Activated CD8-positive, alpha-beta T cell treated with anti-CD3 and anti-CD28 coated beads for 36 hours (primary cell): ENCODE results near the gene WWC1. TPM values are rescaled to one million over a fixed set of nuclear protein-coding genes. Genes with fewer than 3 reads are reported as not detected.

Experiments used
- ATAC-seq: fragments of 200-7000 bp; cut with Tn5 transposase; one replicate; pipeline ENCODE4 v1.10.0; 2021; ENCODE audit warnings: mild to moderate bottlenecking, moderate library complexity
- CTCF ChIA-PET: fragments of 350-600 bp; sonication (Branson Sonifier 250); formaldehyde crosslinking; loops from one replicate; lab custom pipeline; 2021; ENCODE audit warnings: antibody characterized with exemption; lab: Charles Lee
- POLR2A ChIA-PET: fragments of 350-600 bp; sonication (Branson Sonifier 250); formaldehyde crosslinking; loops from one replicate; lab custom pipeline; 2021; ENCODE audit warnings: antibody characterized with exemption; lab: Charles Lee
- DNase-seq: peaks from one replicate; pipeline ENCODE4 v3.0.0-alpha.2; 2020
- H3K27ac Mint-ChIP-seq: one replicate; pipeline ENCODE4 v1.8.0; 2021; ENCODE audit warnings: mild to moderate bottlenecking, mixed read lengths
- H3K27me3 Mint-ChIP-seq: one replicate; pipeline ENCODE4 v1.8.0; 2021; ENCODE audit warnings: mixed read lengths
- H3K36me3 Mint-ChIP-seq: one replicate; pipeline ENCODE4 v1.8.0; 2021; ENCODE audit warnings: low read depth, mixed read lengths
- H3K4me1 Mint-ChIP-seq: one replicate; pipeline ENCODE4 v1.8.0; 2021; ENCODE audit warnings: low read depth, mixed read lengths
- H3K4me3 Mint-ChIP-seq: one replicate; pipeline ENCODE4 v1.8.0; 2021; ENCODE audit warnings: mild to moderate bottlenecking, moderate library complexity, mixed read lengths
- H3K9me3 Mint-ChIP-seq: one replicate; pipeline ENCODE4 v1.8.0; 2021; ENCODE audit warnings: mixed read lengths
- intact Hi-C: fragments of 100-400 bp; cut with micrococcal nuclease; formaldehyde crosslinking; loops from one replicate; pipeline ENCODE4 v1.10.0; 2022
- total RNA-seq, 2 experiments: library from RNA; stranded (reverse); gene quantifications; one replicate each; pipeline ENCODE4 v1.2.3, GENCODE V29; 2021
- TF ChIP-seq, protein P1 (sequence below): fragments of 200-600 bp; IDR thresholded peaks from one replicate; pipeline ENCODE4 v1.8.0; 2022; ENCODE audit warnings: antibody characterized with exemption, mild to moderate bottlenecking

WWC1 gene
- total RNA-seq, 2 experiments from 2014 or later: 0.45 to 0.47 TPM

DNA sequence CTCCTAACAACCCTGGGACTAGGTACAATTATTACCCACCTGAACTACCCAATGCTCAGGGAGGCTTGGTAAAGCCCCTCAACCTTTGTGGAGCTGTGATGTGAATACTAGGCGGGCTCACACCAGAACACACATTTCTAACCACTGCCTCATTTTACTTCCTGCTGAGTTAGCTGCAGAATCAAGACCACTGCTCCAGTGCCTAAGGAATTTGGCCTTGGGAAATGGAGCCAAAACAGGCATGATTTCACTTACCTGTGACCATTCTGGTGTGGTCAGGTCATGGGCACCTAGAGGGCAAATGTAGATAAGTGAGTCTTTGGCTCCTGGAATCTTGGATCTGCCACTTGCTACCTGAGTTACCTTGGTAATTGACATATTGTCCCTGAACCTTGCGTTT, 5.2 kb downstream of the WWC1 start:
- ATAC-seq (no peak), DNase-seq (no peak)
- Mint-ChIP-seq H3K4me3 (no peak overlapping the region), H3K9me3 (no peaks in the 10 kb centered on the region), H3K27me3 (peaks cover 20% of the 10 kb centered on the region), H3K27ac (no peak overlapping the region), H3K4me1 (no peaks in the 10 kb centered on the region), H3K36me3 (no peaks in the 10 kb centered on the region)
- ChIA-PET POLR2A (no interaction called here), CTCF (no interaction called here)
- TF ChIP-seq, protein P1, sequence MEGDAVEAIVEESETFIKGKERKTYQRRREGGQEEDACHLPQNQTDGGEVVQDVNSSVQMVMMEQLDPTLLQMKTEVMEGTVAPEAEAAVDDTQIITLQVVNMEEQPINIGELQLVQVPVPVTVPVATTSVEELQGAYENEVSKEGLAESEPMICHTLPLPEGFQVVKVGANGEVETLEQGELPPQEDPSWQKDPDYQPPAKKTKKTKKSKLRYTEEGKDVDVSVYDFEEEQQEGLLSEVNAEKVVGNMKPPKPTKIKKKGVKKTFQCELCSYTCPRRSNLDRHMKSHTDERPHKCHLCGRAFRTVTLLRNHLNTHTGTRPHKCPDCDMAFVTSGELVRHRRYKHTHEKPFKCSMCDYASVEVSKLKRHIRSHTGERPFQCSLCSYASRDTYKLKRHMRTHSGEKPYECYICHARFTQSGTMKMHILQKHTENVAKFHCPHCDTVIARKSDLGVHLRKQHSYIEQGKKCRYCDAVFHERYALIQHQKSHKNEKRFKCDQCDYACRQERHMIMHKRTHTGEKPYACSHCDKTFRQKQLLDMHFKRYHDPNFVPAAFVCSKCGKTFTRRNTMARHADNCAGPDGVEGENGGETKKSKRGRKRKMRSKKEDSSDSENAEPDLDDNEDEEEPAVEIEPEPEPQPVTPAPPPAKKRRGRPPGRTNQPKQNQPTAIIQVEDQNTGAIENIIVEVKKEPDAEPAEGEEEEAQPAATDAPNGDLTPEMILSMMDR: no peak
- intact Hi-C loops: no loop called here

DNA sequence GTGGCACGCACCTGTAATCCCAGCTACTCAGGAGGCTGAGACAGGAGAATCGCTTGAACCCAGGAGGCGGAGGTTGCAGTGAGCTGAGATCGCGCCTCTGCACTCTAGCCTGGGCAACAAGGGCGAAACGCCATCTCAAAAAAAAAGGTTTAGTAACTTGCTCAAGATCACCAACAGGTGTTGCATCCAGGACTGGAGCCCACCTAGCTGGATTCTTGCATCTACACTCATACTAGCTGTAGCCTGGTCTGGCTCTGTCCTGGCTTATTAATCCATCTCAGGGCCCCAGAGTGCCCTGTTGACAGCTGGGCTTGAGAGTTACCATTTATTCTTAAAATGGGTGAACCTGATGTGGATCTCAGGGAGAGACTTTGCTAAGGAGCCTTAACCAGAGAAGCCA, 7.5 kb downstream of the WWC1 start:
- Mint-ChIP-seq H3K9me3 (no peaks in the 10 kb centered on the region), H3K4me1 (no peaks in the 10 kb centered on the region), H3K27me3 (peaks cover 8% of the 10 kb centered on the region), H3K36me3 (no peaks in the 10 kb centered on the region), H3K27ac (no peak overlapping the region), H3K4me3 (no peak overlapping the region)
- TF ChIP-seq, protein P1: no peak
- ChIA-PET CTCF (no interaction called here), POLR2A (no interaction called here)
- no peak for ATAC-seq
- DNase-seq: no peak
- intact Hi-C loops: no loop called here

DNA sequence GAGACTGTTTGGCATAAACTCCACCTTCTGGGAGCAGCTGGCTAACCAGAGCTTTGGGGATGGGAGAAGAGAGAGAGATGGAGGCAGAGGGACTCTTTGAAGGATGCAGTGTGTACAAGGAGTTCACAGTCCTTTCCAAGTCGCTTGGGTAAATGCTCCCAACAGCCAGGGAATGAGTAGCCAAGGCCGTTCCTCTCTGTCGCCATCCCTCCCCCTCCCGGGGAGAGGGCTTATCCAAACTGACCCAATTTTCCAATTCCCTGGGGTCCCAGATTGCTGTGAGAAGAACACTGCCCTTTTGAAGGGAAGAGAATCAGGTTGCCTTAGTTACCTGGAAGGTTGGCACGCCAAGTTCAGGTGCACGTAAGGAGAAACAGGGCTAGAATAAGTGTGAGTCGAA, 7.9 kb downstream of the WWC1 start:
- no peaks in the 10 kb centered on the region for H3K4me1 Mint-ChIP-seq
- intact Hi-C loops: no loop called here
- no peak for DNase-seq
- H3K4me3 Mint-ChIP-seq: no peak overlapping the region
- TF ChIP-seq, protein P1: no peak
- CTCF ChIA-PET: no interaction called here
- POLR2A ChIA-PET: no interaction called here
- peaks cover 8% of the 10 kb centered on the region for H3K27me3 Mint-ChIP-seq
- no peaks in the 10 kb centered on the region for H3K36me3 Mint-ChIP-seq
- no peak overlapping the region for H3K27ac Mint-ChIP-seq
- no peak for ATAC-seq
- no peaks in the 10 kb centered on the region for H3K9me3 Mint-ChIP-seq

DNA sequence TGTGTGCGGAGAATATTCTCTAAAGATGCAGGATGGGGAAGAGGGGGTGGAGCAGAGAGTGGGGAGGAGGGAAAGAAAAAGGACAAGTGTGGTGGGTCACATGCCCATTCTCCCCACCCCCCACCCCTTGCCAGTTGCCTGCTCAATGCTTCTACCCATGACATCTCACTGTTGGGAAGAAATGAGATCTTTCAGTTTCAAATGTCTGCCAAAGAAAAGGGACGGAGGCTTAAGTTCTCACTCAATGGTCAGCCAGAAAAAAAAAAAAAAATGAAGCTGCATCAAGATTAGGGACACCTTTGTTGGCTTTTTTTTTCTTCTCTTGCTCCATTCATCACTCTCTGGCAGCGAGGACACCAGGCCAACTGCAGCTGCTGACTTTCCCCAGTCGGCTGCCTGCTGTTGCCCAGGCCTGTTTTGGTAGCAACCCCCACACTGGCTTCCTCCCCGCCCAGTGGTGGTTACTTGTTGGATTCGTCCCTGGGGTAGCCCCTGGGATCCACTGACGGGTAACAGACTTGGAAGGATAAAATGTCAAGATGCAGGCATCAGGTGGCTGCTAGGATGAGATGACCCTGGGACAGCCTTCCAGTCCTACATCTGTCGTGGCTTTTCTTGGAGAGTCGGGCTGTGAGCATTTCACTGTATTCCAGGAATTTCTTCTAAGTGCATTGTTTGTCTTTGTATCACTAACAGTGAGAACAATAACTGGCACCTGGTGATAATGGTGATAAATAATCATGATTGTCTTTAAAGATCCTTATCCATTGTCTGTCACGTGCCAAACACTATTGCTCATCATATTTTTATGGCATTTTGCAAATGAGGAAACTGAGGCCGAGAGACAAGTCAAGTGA, 9.1 kb downstream of the WWC1 start:
- peaks cover 2% of the 10 kb centered on the region for H3K27me3 Mint-ChIP-seq
- intact Hi-C loops: no loop called here
- H3K27ac Mint-ChIP-seq: no peak overlapping the region
- no peak for DNase-seq
- CTCF ChIA-PET: no interaction called here
- H3K4me1 Mint-ChIP-seq: no peaks in the 10 kb centered on the region
- POLR2A ChIA-PET: no interaction called here
- no peak for ATAC-seq
- no peaks in the 10 kb centered on the region for H3K36me3 Mint-ChIP-seq
- TF ChIP-seq, protein P1: no peak
- H3K9me3 Mint-ChIP-seq: no peaks in the 10 kb centered on the region
- no peak overlapping the region for H3K4me3 Mint-ChIP-seq

DNA sequence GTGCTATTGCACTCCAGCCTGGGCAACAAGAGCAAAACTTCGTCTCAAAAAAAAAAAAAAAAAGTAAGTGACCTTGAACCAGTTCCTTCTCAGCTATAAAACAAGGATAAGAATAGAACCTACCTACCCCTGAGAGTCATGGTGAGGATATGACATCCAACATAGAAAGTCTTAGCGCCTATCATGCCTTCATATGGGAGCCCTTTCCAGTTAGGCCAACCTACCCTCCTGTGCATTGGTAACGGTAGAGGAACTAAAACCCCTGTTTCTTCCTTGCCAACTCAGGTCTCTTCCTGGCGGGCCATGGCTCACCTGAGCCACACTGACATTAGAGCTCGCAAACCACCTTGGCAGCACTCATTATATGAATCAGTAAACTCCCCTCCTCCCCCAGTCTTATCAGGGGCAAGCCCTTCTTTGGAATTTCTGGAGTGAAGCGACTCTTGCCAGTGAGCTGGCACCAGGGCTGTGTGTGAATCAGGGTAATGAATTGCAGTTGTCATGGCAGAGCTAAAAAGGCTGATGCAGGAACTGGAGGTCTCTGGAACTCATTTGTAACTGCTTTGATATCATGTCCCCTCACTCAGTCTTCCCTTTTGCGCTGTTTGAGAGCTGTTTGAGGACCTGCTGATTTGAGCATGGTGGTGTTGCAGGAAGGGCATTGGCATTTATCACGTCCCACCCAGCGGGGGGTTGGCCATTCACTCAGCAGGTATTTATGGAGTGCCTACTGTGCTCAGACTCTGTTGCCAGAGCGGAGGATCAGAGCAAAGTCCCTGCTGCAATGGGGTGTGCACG, 10.3 kb downstream of the WWC1 start:
- ATAC-seq (no peak), DNase-seq (no peak)
- no peaks in the 10 kb centered on the region for H3K36me3 Mint-ChIP-seq
- intact Hi-C loops: no loop called here
- ChIA-PET POLR2A (no interaction called here), CTCF (no interaction called here)
- TF ChIP-seq, protein P1: no peak
- peaks cover 2% of the 10 kb centered on the region for H3K27me3 Mint-ChIP-seq
- H3K9me3 Mint-ChIP-seq: no peaks in the 10 kb centered on the region
- no peak overlapping the region for H3K27ac Mint-ChIP-seq
- H3K4me3 Mint-ChIP-seq: no peak overlapping the region
- H3K4me1 Mint-ChIP-seq: no peaks in the 10 kb centered on the region
